Activated CD8-positive, alpha-beta T cell treated with anti-CD3 and anti-CD28 coated beads for 36 hours (primary cell): Measurements from ENCODE around the gene CISTR. TPM values are rescaled to one million over a fixed set of nuclear protein-coding genes. Genes with fewer than 3 reads are reported as not detected.

ENCODE experiments used
- ATAC-seq: fragments of 200-7000 bp; cut with Tn5 transposase; one replicate; pipeline ENCODE4 v1.10.0; 2021; ENCODE audit warnings: mild to moderate bottlenecking, moderate library complexity
- CTCF ChIA-PET: fragments of 350-600 bp; sonication (Branson Sonifier 250); formaldehyde crosslinking; loops from one replicate; lab custom pipeline; 2021; ENCODE audit warnings: antibody characterized with exemption; lab: Charles Lee
- POLR2A ChIA-PET: fragments of 350-600 bp; sonication (Branson Sonifier 250); formaldehyde crosslinking; loops from one replicate; lab custom pipeline; 2021; ENCODE audit warnings: antibody characterized with exemption; lab: Charles Lee
- DNase-seq: peaks from one replicate; pipeline ENCODE4 v3.0.0-alpha.2; 2020
- H3K27ac Mint-ChIP-seq: one replicate; pipeline ENCODE4 v1.8.0; 2021; ENCODE audit warnings: mild to moderate bottlenecking, mixed read lengths
- H3K27me3 Mint-ChIP-seq: one replicate; pipeline ENCODE4 v1.8.0; 2021; ENCODE audit warnings: mixed read lengths
- H3K36me3 Mint-ChIP-seq: one replicate; pipeline ENCODE4 v1.8.0; 2021; ENCODE audit warnings: low read depth, mixed read lengths
- H3K4me1 Mint-ChIP-seq: one replicate; pipeline ENCODE4 v1.8.0; 2021; ENCODE audit warnings: low read depth, mixed read lengths
- H3K4me3 Mint-ChIP-seq: one replicate; pipeline ENCODE4 v1.8.0; 2021; ENCODE audit warnings: mild to moderate bottlenecking, moderate library complexity, mixed read lengths
- H3K9me3 Mint-ChIP-seq: one replicate; pipeline ENCODE4 v1.8.0; 2021; ENCODE audit warnings: mixed read lengths
- intact Hi-C: fragments of 100-400 bp; cut with micrococcal nuclease; formaldehyde crosslinking; loops from one replicate; pipeline ENCODE4 v1.10.0; 2022
- total RNA-seq, 2 experiments: library from RNA; stranded (reverse); gene quantifications; one replicate each; pipeline ENCODE4 v1.2.3, GENCODE V29; 2021
- TF ChIP-seq, protein P1 (sequence below): fragments of 200-600 bp; IDR thresholded peaks from one replicate; pipeline ENCODE4 v1.8.0; 2022; ENCODE audit warnings: antibody characterized with exemption, mild to moderate bottlenecking

CISTR gene
- total RNA-seq, result not detected

DNA sequence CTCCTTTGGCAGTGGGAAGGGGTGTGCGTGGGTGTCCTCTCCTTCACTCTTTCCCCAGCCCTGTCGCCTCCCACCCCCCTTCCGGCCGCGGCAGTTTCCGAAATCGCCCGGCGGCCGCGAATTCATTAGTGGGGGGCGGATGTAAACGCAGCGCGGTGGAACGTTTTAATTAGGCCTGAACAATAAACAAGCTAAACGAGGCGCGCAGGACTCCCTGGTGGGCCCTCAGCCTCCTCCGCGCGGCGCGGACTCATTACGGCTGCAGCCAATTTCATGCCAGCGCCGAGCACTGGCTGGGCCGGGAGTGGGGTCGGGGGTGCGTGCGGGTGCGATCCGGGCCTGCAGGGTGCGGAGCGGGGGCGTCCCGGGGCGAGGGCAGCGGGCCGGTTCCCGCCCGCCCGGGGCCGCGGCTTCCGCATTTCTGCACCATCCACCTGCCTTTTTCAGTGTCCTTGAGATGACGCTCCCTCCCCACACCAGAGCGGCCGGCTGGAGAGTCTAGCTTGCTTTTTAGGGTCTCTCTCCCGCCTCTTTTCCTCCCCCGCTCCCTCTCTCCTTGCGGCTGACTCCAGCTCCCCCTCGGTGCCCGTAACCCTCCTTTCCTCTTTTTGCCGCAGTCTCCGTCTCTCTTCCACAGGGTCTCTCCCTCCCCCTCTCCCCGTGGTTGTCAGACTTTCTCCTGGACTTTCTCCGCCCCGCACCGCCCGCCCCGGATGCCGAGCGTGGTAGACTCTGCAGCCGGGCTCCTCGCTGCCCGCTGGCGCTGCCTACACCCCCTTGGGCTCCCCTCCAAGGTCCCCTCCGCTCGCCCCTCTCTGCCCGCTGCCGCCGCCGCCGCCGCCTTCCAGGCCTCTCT lies at the start of gene CISTR:
CISTR (minus strand) TSS at position 644 of the 856 bp plus-strand sequence.
- POLR2A ChIA-PET, result no interaction called here
- Mint-ChIP-seq H3K27me3 (no peaks in the 10 kb centered on the region), H3K27ac (peak within 1 kb of the TSS; percentile 32), H3K9me3 (no peaks in the 10 kb centered on the region), H3K4me1 (peaks cover 25% of the 10 kb centered on the region), H3K4me3 (no peak within 1 kb of the TSS), H3K36me3 (no peaks in the 10 kb centered on the region)
- intact Hi-C loops, result no loop called here
- ATAC-seq (peak; percentile 35), DNase-seq (peak; percentile 61)
- CTCF ChIA-PET, result interaction anchor here (1.0 to 8.0 kb wide), 5 partner anchors 7 to 73 kb away, joined by 3 to 154 read pairs (median 9); no protein-coding TSS in a partner anchor
- TF ChIP-seq, protein P1, sequence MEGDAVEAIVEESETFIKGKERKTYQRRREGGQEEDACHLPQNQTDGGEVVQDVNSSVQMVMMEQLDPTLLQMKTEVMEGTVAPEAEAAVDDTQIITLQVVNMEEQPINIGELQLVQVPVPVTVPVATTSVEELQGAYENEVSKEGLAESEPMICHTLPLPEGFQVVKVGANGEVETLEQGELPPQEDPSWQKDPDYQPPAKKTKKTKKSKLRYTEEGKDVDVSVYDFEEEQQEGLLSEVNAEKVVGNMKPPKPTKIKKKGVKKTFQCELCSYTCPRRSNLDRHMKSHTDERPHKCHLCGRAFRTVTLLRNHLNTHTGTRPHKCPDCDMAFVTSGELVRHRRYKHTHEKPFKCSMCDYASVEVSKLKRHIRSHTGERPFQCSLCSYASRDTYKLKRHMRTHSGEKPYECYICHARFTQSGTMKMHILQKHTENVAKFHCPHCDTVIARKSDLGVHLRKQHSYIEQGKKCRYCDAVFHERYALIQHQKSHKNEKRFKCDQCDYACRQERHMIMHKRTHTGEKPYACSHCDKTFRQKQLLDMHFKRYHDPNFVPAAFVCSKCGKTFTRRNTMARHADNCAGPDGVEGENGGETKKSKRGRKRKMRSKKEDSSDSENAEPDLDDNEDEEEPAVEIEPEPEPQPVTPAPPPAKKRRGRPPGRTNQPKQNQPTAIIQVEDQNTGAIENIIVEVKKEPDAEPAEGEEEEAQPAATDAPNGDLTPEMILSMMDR, result no peak

GRCh38 chr12:53798575-53798974 lies 46.8 kb upstream of the CISTR start:
- H3K27me3 Mint-ChIP-seq, result peaks cover 28% of the 10 kb centered on the region
- intact Hi-C loops, result no loop called here
- no peaks in the 10 kb centered on the region for H3K36me3 Mint-ChIP-seq
- DNase-seq, result no peak
- ChIA-PET CTCF (interaction anchor here (0.6 kb wide), 1 partner anchor 1465 kb away, joined by 3 read pairs; no protein-coding TSS in a partner anchor), POLR2A (interaction anchor here (0.6 kb wide), 1 partner anchor 34 kb away, joined by 4 read pairs; no protein-coding TSS in a partner anchor)
- H3K4me1 Mint-ChIP-seq, result no peaks in the 10 kb centered on the region
- no peak overlapping the region for H3K27ac Mint-ChIP-seq
- ATAC-seq, result no peak
- H3K9me3 Mint-ChIP-seq, result no peaks in the 10 kb centered on the region
- TF ChIP-seq, protein P1, result no peak
- H3K4me3 Mint-ChIP-seq, result no peak overlapping the region

DNA sequence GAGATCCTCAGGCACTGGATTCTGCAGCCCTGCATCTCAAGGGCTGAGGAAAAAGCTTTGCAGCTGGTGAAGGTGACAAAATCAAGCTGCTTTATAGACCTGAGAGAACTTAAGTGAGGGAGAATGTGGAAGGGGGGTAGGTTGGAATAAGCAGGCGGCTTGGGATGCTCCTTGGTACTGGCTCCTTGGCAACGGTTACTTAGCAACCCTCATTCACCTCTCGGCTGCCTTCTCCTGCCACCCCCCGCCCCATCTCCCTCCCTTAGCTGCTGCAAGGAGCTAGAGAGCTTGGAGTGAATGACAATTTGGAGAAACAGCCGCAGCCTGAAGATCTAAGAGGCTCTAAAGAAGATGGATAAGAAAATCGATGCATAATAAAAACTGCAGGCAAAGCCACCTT lies 44.1 kb upstream of the CISTR start:
- Mint-ChIP-seq H3K27ac (no peak overlapping the region), H3K4me3 (no peak overlapping the region), H3K36me3 (no peaks in the 10 kb centered on the region), H3K27me3 (peaks cover 16% of the 10 kb centered on the region), H3K9me3 (no peaks in the 10 kb centered on the region), H3K4me1 (no peaks in the 10 kb centered on the region)
- ChIA-PET CTCF (interaction anchor here (1.1 to 1.3 kb wide), 2 partner anchors 9 to 49 kb away, joined by 3 read pairs; no protein-coding TSS in a partner anchor), POLR2A (no interaction called here)
- ATAC-seq (no peak), DNase-seq (no peak)
- intact Hi-C loops, result no loop called here
- TF ChIP-seq, protein P1, result no peak

DNA sequence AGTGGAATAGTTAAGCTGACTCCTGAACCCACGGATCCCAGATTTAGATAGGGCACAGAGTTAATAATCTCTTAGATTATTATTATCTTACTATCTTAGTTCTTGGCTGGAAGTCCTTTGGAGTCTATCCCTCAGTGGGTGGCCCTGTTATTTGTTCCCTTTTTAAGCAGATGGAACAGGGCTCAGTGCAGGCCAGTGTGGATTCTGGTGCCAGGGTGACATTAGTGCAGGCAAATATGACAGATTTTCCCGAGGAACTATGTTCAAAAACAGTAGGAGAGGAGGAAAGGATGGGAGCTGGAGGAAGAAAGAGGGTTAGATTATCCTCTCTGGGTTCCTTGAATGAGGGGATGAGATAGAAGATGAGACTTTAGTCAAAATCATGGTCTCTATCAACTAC lies 41.4 kb upstream of the CISTR start:
- H3K9me3 Mint-ChIP-seq, result no peaks in the 10 kb centered on the region
- DNase-seq (no peak), ATAC-seq (no peak)
- H3K4me3 Mint-ChIP-seq, result no peak overlapping the region
- POLR2A ChIA-PET, result interaction anchor here (1.2 kb wide), 1 partner anchor 8 kb away, joined by 3 read pairs; no protein-coding TSS in a partner anchor
- intact Hi-C loops, result no loop called here
- H3K27me3 Mint-ChIP-seq, result peaks cover 17% of the 10 kb centered on the region
- no peak overlapping the region for H3K27ac Mint-ChIP-seq
- TF ChIP-seq, protein P1, result no peak
- CTCF ChIA-PET, result interaction anchor here (0.6 to 3.6 kb wide), 5 partner anchors 8 to 422 kb away, joined by 3 to 15 read pairs (median 8); no protein-coding TSS in a partner anchor
- H3K4me1 Mint-ChIP-seq, result no peaks in the 10 kb centered on the region
- H3K36me3 Mint-ChIP-seq, result no peaks in the 10 kb centered on the region
